ENCODE data around the gene LRRC2. TPM values are rescaled to one million over a fixed set of nuclear protein-coding genes. Genes with fewer than 3 reads are reported as not detected.

The LRRC2 gene
- total RNA-seq, 2 donors from 2014 or later: not detected

DNA sequence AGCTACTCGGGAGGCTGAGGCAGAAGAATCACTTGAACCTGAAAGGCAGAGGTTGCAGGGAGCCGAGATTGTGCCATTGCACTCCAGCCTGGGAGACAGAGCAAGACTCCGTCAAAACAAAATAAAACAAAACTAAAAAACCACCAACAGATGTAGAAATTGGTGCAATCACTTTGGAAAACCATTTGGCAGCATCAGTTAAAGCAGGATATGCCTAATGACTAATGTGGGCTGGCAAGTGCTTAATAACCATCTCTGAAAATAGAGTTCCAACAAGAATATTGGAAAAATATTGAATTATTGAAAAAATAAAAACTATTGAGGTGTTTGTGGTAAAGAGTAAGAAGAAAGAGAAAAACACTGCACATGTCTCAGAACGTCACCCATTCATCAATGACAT is 84.5 kb downstream of the LRRC2 start:
- Mint-ChIP-seq H3K27me3 (peaks cover 23% of the 10 kb centered on the region), H3K4me1 (no peaks in the 10 kb centered on the region), H3K9me3 (no peaks in the 10 kb centered on the region), H3K27ac (no peak overlapping the region), H3K36me3 (ENCODE audit: low read depth) (no peaks in the 10 kb centered on the region), H3K4me3 (no peak overlapping the region)
- ATAC-seq (replicated peaks): no peak

- H3K27me3 Mint-ChIP-seq: peaks cover 23% of the 10 kb centered on the region
- no peaks in the 10 kb centered on the region for H3K9me3 Mint-ChIP-seq
- H3K27ac Mint-ChIP-seq: no peak overlapping the region
- ATAC-seq (replicated peaks): no peak
- no peaks in the 10 kb centered on the region for H3K4me1 Mint-ChIP-seq
- H3K36me3 Mint-ChIP-seq (ENCODE audit: low read depth): no peaks in the 10 kb centered on the region
- no peak overlapping the region for H3K4me3 Mint-ChIP-seq
Observed at GRCh38 chr3:46480491-46481195, 85.5 kb downstream of the LRRC2 start.

DNA sequence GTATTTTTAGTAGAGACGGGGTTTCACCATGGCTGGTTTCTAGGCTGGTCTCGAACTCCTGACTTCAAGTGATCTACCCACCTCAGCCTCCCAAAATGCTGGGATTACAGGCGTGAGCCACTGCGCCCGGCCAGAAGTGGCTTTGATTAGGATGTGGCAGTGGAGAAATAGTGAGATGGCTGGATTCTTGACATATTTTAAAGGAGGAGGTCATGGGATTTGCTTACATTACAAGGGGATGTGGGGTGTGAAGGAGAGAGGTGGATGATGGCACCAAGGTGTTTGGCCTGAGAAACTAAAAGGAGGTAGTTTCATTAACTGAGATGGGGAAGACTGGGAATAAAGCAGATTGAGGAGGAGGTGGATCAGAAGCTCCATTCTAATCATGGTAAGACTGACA is 86.4 kb downstream of the LRRC2 start:
- Mint-ChIP-seq H3K27ac (no peak overlapping the region), H3K4me1 (no peaks in the 10 kb centered on the region), H3K4me3 (no peak overlapping the region), H3K36me3 (ENCODE audit: low read depth) (no peaks in the 10 kb centered on the region), H3K27me3 (peaks cover 27% of the 10 kb centered on the region), H3K9me3 (no peaks in the 10 kb centered on the region)
- no peak for ATAC-seq (replicated peaks)

DNA sequence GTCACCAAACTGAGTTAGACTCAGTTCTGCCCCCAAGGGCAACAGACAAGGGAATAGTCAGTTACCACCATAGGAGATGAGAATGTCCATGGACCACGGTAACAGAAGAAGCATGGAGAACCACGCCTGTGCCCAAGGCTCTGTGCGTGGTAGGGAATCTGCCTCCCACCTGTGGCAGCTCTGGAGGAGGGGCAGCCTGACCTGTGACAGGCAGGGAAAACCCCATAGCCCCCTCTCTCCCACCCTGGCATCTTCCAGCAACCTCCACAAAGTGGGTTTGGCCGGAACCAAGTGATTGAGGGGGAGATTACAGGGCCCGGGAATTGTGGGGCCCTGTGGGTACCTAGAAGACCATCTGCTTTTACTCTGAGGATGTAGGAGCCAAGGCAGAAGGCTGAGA is 87.1 kb downstream of the LRRC2 start:
- peaks cover 27% of the 10 kb centered on the region for H3K27me3 Mint-ChIP-seq
- H3K27ac Mint-ChIP-seq: no peak overlapping the region
- H3K4me3 Mint-ChIP-seq: no peak overlapping the region

DNA sequence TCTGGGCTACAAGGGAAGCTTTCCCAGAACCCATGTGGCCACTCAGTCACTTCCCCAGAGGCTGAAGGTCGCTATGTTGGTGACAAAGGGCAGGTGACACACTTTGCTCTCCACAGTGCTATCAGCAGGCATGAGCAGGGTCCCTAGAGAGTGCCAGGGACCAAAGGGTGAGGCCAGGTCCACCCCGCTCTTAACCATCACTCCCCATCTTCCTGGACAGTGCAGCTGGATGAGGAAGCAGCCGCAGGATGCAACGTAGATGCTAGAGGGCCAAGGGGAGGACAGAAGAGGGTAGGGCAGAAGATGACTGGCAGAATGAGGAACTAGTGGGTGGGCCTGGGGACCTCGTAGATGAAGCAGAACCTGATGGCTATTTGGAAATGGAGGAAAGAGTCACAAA is 87.8 kb downstream of the LRRC2 start:
- no peaks in the 10 kb centered on the region for H3K4me1 Mint-ChIP-seq
- H3K36me3 Mint-ChIP-seq (ENCODE audit: low read depth): no peaks in the 10 kb centered on the region
- no peak overlapping the region for H3K27ac Mint-ChIP-seq
- H3K9me3 Mint-ChIP-seq: peaks cover 3% of the 10 kb centered on the region
- no peak overlapping the region for H3K4me3 Mint-ChIP-seq
- peaks cover 27% of the 10 kb centered on the region for H3K27me3 Mint-ChIP-seq
- ATAC-seq (replicated peaks): no peak

More for the DNA sequence above, 87.1 kb downstream of the LRRC2 start:
- no peak for ATAC-seq (replicated peaks)
- no peaks in the 10 kb centered on the region for H3K36me3 Mint-ChIP-seq (ENCODE audit: low read depth)
- no peaks in the 10 kb centered on the region for H3K4me1 Mint-ChIP-seq
- peaks cover 3% of the 10 kb centered on the region for H3K9me3 Mint-ChIP-seq

DNA sequence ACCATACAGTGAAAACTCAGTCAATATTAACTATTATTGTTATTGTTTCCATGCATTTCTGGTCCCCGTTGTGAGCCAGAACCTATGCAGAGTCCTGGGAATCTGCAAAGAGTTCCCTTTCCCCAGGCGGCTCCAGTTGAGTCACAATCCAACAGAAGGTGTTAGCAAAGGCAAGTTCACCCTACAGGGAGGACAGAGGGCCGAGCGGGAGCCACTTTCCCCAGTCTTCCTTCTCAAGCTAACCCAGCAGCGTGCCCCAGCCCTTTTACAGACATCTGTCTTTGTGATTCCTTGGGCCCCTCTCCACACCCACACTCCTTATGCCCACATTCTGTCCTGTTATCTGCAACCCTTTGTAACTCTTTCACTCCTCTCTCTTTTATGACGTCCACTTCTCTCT is 88.3 kb downstream of the LRRC2 start:
- H3K27ac Mint-ChIP-seq: no peak overlapping the region
- peaks cover 3% of the 10 kb centered on the region for H3K9me3 Mint-ChIP-seq
- no peaks in the 10 kb centered on the region for H3K36me3 Mint-ChIP-seq (ENCODE audit: low read depth)
- no peak overlapping the region for H3K4me3 Mint-ChIP-seq
- H3K4me1 Mint-ChIP-seq: no peaks in the 10 kb centered on the region
- no peak for ATAC-seq (replicated peaks)
- peaks cover 32% of the 10 kb centered on the region for H3K27me3 Mint-ChIP-seq

DNA sequence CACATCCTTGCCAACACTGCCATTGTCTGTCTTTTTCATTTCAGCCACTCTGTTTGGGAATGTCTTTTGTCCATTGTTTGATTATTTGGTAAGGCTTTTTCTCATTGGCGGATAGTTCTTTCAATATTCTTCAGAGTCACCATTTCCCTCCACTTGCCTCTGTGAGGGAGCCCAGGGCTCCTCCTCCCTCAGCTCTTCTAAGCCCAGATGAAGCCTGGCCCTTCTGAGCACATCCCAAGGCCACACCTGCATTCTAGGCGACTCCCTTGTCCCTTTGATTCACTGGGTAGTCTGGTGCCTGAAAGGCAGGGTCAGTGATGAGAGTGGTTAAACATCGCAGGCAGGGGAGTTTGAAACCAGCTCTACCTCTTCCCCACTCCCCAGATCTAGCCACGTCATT is 89.0 kb downstream of the LRRC2 start:
- Mint-ChIP-seq H3K9me3 (peaks cover 3% of the 10 kb centered on the region), H3K27me3 (peaks cover 33% of the 10 kb centered on the region), H3K4me1 (no peaks in the 10 kb centered on the region), H3K4me3 (no peak overlapping the region), H3K27ac (no peak overlapping the region), H3K36me3 (ENCODE audit: low read depth) (no peaks in the 10 kb centered on the region)
- no peak for ATAC-seq (replicated peaks)

GRCh38 chr3:46472736-46473135 is 93.4 kb downstream of the LRRC2 start:
- H3K4me1 Mint-ChIP-seq: no peaks in the 10 kb centered on the region
- peaks cover 3% of the 10 kb centered on the region for H3K9me3 Mint-ChIP-seq
- peaks cover 19% of the 10 kb centered on the region for H3K27me3 Mint-ChIP-seq
- ATAC-seq (replicated peaks): no peak
- no peak overlapping the region for H3K4me3 Mint-ChIP-seq
- no peaks in the 10 kb centered on the region for H3K36me3 Mint-ChIP-seq (ENCODE audit: low read depth)
- no peak overlapping the region for H3K27ac Mint-ChIP-seq

- Mint-ChIP-seq H3K9me3 (peaks cover 3% of the 10 kb centered on the region), H3K4me1 (no peaks in the 10 kb centered on the region), H3K4me3 (no peak overlapping the region), H3K36me3 (ENCODE audit: low read depth) (no peaks in the 10 kb centered on the region), H3K27ac (no peak overlapping the region), H3K27me3 (peaks cover 14% of the 10 kb centered on the region)
- ATAC-seq (replicated peaks): no peak
Observed at GRCh38 chr3:46471371-46471914, 94.7 kb downstream of the LRRC2 start.

DNA sequence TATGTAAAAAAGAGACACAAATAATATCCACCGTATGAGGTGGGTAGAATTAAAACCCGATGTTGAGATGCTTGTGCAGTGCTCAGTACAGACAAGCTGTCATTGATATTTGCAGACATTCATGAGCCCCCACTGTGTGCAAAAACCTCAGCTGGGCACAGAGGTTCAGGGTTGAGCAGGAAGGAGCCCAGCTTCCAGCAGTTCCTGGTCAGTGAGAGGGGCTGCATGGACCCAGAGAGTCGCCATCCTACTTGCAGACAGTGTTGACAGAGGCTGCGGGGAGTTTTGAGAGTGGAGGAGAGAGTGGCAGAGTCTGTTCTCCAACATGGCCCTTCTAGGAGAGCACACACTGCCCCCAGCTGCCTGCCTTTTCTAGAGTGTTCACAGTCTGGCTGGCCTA is 95.3 kb downstream of the LRRC2 start:
- Mint-ChIP-seq H3K27me3 (peaks cover 14% of the 10 kb centered on the region), H3K36me3 (ENCODE audit: low read depth) (no peaks in the 10 kb centered on the region), H3K9me3 (peaks cover 3% of the 10 kb centered on the region), H3K4me1 (no peaks in the 10 kb centered on the region), H3K4me3 (no peak overlapping the region), H3K27ac (no peak overlapping the region)
- ATAC-seq (replicated peaks): no peak

DNA sequence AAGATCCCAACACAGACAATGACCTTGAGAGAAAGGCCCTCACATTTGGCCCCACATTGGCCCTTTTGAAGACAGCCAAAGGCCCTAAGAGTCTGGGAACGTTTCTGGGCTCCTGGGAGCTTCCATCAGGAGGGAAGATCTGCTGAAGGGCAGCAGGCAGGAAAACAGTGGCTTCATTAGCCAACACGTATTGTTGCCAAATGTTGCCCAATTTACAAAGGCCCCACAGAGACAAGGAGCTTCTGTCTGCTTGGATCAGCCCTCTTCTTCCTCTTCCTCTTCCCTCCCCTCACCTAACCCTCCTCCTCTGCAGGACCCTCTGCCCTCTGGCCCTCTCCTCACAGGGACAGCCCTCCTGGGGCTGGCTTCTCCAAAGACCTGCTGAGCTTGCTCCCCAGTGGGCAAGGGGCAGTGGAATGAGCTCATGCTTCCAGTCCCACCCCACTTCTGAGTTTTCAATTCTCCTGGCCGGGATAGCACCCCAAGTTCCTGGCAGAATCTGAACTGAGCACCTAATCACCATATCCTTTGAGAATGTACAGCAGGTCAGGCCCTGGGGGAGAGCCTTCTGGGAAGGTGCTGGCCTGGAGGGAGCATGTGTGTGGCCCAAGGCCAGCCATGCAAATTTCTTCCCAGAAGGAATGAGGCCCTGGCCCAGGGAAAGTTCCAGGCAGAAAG is 96.3 kb downstream of the LRRC2 start:
- ATAC-seq (replicated peaks): no peak
- Mint-ChIP-seq H3K36me3 (ENCODE audit: low read depth) (no peaks in the 10 kb centered on the region), H3K4me1 (no peaks in the 10 kb centered on the region), H3K27me3 (peaks cover 21% of the 10 kb centered on the region), H3K27ac (no peak overlapping the region), H3K9me3 (peaks cover 3% of the 10 kb centered on the region), H3K4me3 (no peak overlapping the region)

- Mint-ChIP-seq H3K4me3 (no peak overlapping the region), H3K36me3 (ENCODE audit: low read depth) (no peaks in the 10 kb centered on the region), H3K4me1 (no peaks in the 10 kb centered on the region), H3K9me3 (no peaks in the 10 kb centered on the region), H3K27me3 (peaks cover 24% of the 10 kb centered on the region), H3K27ac (no peak overlapping the region)
- no peak for ATAC-seq (replicated peaks)
Observed at GRCh38 chr3:46468753-46469600, 97.1 kb downstream of the LRRC2 start.

DNA sequence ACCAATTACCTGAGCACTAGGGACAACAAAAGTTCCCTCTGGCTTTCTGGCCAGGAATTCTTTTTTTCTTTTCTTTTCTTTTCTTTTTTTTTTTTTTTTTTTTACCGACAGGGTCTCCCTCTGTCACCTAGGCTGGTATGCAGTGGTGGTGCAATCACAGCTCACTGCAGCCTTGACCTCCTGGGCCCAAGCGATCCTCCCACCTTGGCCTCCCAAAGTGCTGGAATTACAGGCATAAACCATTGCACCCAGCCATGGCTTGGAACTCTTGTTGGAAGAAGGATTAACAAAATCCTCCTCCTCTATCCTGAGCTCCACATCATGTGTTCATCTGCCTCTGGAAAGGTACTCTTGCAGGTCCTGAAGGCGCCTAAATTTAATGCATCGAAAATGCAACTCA is 98.5 kb downstream of the LRRC2 start:
- no peak overlapping the region for H3K4me3 Mint-ChIP-seq
- H3K9me3 Mint-ChIP-seq: no peaks in the 10 kb centered on the region
- H3K27ac Mint-ChIP-seq: no peak overlapping the region
- no peaks in the 10 kb centered on the region for H3K36me3 Mint-ChIP-seq (ENCODE audit: low read depth)
- no peak for ATAC-seq (replicated peaks)
- H3K27me3 Mint-ChIP-seq: peaks cover 28% of the 10 kb centered on the region
- H3K4me1 Mint-ChIP-seq: no peaks in the 10 kb centered on the region

GRCh38 chr3:46466871-46467403 is 99.2 kb downstream of the LRRC2 start:
- ATAC-seq (replicated peaks): no peak
- no peak overlapping the region for H3K4me3 Mint-ChIP-seq
- H3K27me3 Mint-ChIP-seq: peaks cover 33% of the 10 kb centered on the region
- no peaks in the 10 kb centered on the region for H3K36me3 Mint-ChIP-seq (ENCODE audit: low read depth)
- no peaks in the 10 kb centered on the region for H3K9me3 Mint-ChIP-seq
- no peak overlapping the region for H3K27ac Mint-ChIP-seq
- no peaks in the 10 kb centered on the region for H3K4me1 Mint-ChIP-seq
